HepG2 (cell line): ENCODE data around the gene TTLL10. TPM values are rescaled to one million over a fixed set of nuclear protein-coding genes. Genes with fewer than 3 reads are reported as not detected.

Experiments
- ATF5 ChIP-seq: sonication (generic); formaldehyde crosslinking; IDR thresholded peaks from 2 replicates; pipeline ENCODE4 v1.4.0; 2020; ENCODE audit warnings: mild to moderate bottlenecking, low read depth, missing genetic modification reagents
- E2F1 ChIP-seq: sonication (generic); formaldehyde crosslinking; IDR thresholded peaks from 2 replicates; pipeline ENCODE4 v1.5.0; 2020; ENCODE audit warnings: missing genetic modification reagents
- FOXA1 ChIP-seq, 2 experiments: fragments of 450-650 bp in 1 of 2; sonication (generic) in 1 of 2; formaldehyde crosslinking in 1 of 2; IDR thresholded peaks; 2 replicates each; pipeline versions ENCODE4 v1.4.0 to v1.6.1; 2016 to 2020; ENCODE audit warnings: missing genetic modification reagents in 1 of 2
- HNRNPH1 ChIP-seq: fragments of 200-400 bp; formaldehyde crosslinking; optimal IDR thresholded peaks from 2 replicates; pipeline ENCODE3; 2017; ENCODE audit warnings: mild to moderate bottlenecking, low read depth, low read length
- KLF12 ChIP-seq: sonication (generic); formaldehyde crosslinking; IDR thresholded peaks from 2 replicates; pipeline ENCODE4 v1.4.0; 2020; ENCODE audit warnings: missing genetic modification reagents, borderline replicate concordance
- MIXL1 ChIP-seq: IDR thresholded peaks from 2 replicates; pipeline ENCODE4 v1.6.1; 2016
- MNT ChIP-seq: fragments of 450-650 bp; IDR thresholded peaks from 2 replicates; pipeline ENCODE4 v1.6.1; 2016
- NR2C2 ChIP-seq: sonication (generic); formaldehyde crosslinking; IDR thresholded peaks from 2 replicates; pipeline ENCODE4 v1.4.0; 2020; ENCODE audit warnings: missing genetic modification reagents, mild to moderate bottlenecking, moderate library complexity, borderline replicate concordance
- NR2F1 ChIP-seq, 2 experiments: fragments of 450-650 bp in 1 of 2; formaldehyde crosslinking in 1 of 2; IDR thresholded peaks; 2 replicates each; pipeline versions ENCODE4 v1.5.0 to v1.6.1; 2016 to 2020; ENCODE audit warnings: mild to moderate bottlenecking in 1 of 2, missing compliant biosample characterization in 1 of 2, missing genetic modification reagents in 1 of 2, moderate library complexity in 1 of 2
- NR2F2 ChIP-seq: IDR thresholded peaks from 2 replicates; pipeline ENCODE4 v1.6.1; 2012; ENCODE audit warnings: low read depth, inconsistent platforms, borderline replicate concordance
- NR2F6 ChIP-seq, 2 experiments: IDR thresholded peaks; 2 replicates each; pipeline ENCODE4 v1.6.1; 2016; ENCODE audit warnings: antibody characterized with exemption in 1 of 2, mild to moderate bottlenecking in 1 of 2
- TFDP1 ChIP-seq: IDR thresholded peaks from 2 replicates; pipeline ENCODE4 v1.6.1; 2016; ENCODE audit warnings: missing compliant biosample characterization, missing genetic modification reagents, borderline replicate concordance
- ZNF142 ChIP-seq: sonication (generic); formaldehyde crosslinking; IDR thresholded peaks from 2 replicates; pipeline ENCODE4 v1.4.0; 2020; ENCODE audit warnings: missing genetic modification reagents
- ZNF30 ChIP-seq: sonication (generic); formaldehyde crosslinking; IDR thresholded peaks from 2 replicates; pipeline ENCODE4 v1.5.0; 2020; ENCODE audit warnings: mild to moderate bottlenecking, missing genetic modification reagents
- ZNF619 ChIP-seq: sonication (generic); formaldehyde crosslinking; IDR thresholded peaks from 2 replicates; pipeline ENCODE4 v1.4.0; 2020; ENCODE audit warnings: mild to moderate bottlenecking, missing genetic modification reagents
- ZUFSP ChIP-seq: sonication (generic); formaldehyde crosslinking; IDR thresholded peaks from 2 replicates; pipeline ENCODE4 v1.9.0; 2021; ENCODE audit warnings: missing genetic modification reagents, mild to moderate bottlenecking, borderline replicate concordance
- polyA plus RNA-seq, 8 experiments: library from polyadenylated mRNA; depleted of rRNA in 3 of 8; stranded (reverse) in 7 of 8; unstranded in 1 of 8; fragments of >200 nt; fragmentation: Illumina TruSeq in 4 of 8; extraction: Trizol in 4 of 8; gene quantifications; 2 replicates each; pipeline versions ENCODE4 v1.2.1 to v1.2.3, GENCODE V29; 2011 to 2016; ENCODE audit warnings: low read depth in 4 of 8, missing spikeins in 1 of 8, mixed read lengths in 1 of 8; ENCODE audit not compliant: insufficient read depth in 1 of 8
- total RNA-seq, 5 experiments: library from RNA; depleted of rRNA; stranded (reverse); fragments of >200 nt; fragmentation: Illumina TruSeq; extraction: Trizol; gene quantifications; 2 replicates each; pipeline ENCODE4 v1.2.3, GENCODE V29; 2016; ENCODE audit warnings: low read depth in 1 of 5

The TTLL10 gene
- total and polyA plus RNA-seq, 2 of the 13 experiments (the other 11 are each of a cell fraction or from before 2014, with no cell fraction given): not detected

- no peak for TF ChIP-seq ZNF142 (CRISPR knock-in tag)
- TF ChIP-seq NR2F1 (CRISPR knock-in tag; IDR thresholded peaks at IDR 0.05): peak in 1 of 2 experiments; percentile 44; a peak in 1 of 4 replicates
- 0 out of 2 replicates have a peak, but pooled peaks have one; percentile 29 for TF ChIP-seq NR2F2
- peak; percentile 89 for TF ChIP-seq MNT
- TF ChIP-seq NR2F6 (IDR thresholded peaks at IDR 0.05): peak; percentile 55; the same call in 1 of the 2 replicates
- TF ChIP-seq NR2F6 (CRISPR knock-in tag; IDR thresholded peaks at IDR 0.05): no peak
- no peak for TF ChIP-seq ZUFSP
- no peak for TF ChIP-seq HNRNPH1
- no peak for TF ChIP-seq FOXA1 (IDR thresholded peaks at IDR 0.05)
- TF ChIP-seq FOXA1 (CRISPR knock-in tag; IDR thresholded peaks at IDR 0.05): no peak
- TF ChIP-seq TFDP1 (CRISPR knock-in tag): no peak
- TF ChIP-seq NR2C2 (CRISPR knock-in tag): no peak
- TF ChIP-seq E2F1 (CRISPR knock-in tag): no peak
- no peak for TF ChIP-seq KLF12
- TF ChIP-seq MIXL1 (CRISPR knock-in tag): no peak
- TF ChIP-seq ZNF619 (CRISPR knock-in tag): no peak
- no peak for TF ChIP-seq ZNF30 (CRISPR knock-in tag)
- no peak for TF ChIP-seq ATF5 (CRISPR knock-in tag)
Observed at GRCh38 chr1:1144843-1145546, 28.7 kb upstream of the TTLL10 start (continued).
